Stomach smooth muscle (tissue), 2 donors: ENCODE results near the gene SLC24A4.

Experiments used
- H3K27ac ChIP-seq: one replicate; pipeline ENCODE4 v1.7.0; 2013; ENCODE audit warnings: mild to moderate bottlenecking, low read length, inconsistent platforms
- H3K27me3 ChIP-seq, 2 donors: one replicate each; pipeline ENCODE4 v1.7.0; 2013; ENCODE audit warnings: low read length in 2 of 2; ENCODE audit not compliant: insufficient read depth in 2 of 2, control insufficient read depth in 1 of 2
- H3K36me3 ChIP-seq, 2 donors: one replicate each; pipeline ENCODE4 v1.7.0; 2013; ENCODE audit warnings: low read length in 2 of 2; ENCODE audit not compliant: control insufficient read depth in 2 of 2, insufficient read depth in 2 of 2
- H3K4me1 ChIP-seq: one replicate; pipeline ENCODE4 v1.7.0; 2013; ENCODE audit warnings: low read length; ENCODE audit not compliant: control insufficient read depth, insufficient read depth
- H3K4me3 ChIP-seq, 2 donors: one replicate each; pipeline ENCODE4 v1.7.0; 2013; ENCODE audit warnings: low read length in 2 of 2
- H3K9ac ChIP-seq, 2 donors: one replicate each; pipeline ENCODE4 v1.7.0; 2013; ENCODE audit warnings: low read length in 2 of 2, mild to moderate bottlenecking in 1 of 2
- H3K9me3 ChIP-seq, 2 donors: one replicate each; pipeline ENCODE4 v1.7.0; 2013; ENCODE audit warnings: low read length in 2 of 2; ENCODE audit not compliant: control insufficient read depth in 2 of 2
- donor health status: healthy.
- donor health status: Pancreatic carcinoma.

SLC24A4 gene

GRCh38 chr14:92465353-92466055 lies 142.5 kb downstream of the SLC24A4 start:
- no peak overlapping the region for H3K9ac ChIP-seq
- peaks cover 2% of the 10 kb centered on the region for H3K4me1 ChIP-seq
- H3K36me3 ChIP-seq = no peaks in the 10 kb centered on the region
- no peak overlapping the region for H3K4me3 ChIP-seq
- H3K27me3 ChIP-seq = no peaks in the 10 kb centered on the region
- no peak overlapping the region for H3K27ac ChIP-seq
- peaks cover 0 to 9% of the 10 kb centered on the region in 2 donors for H3K9me3 ChIP-seq

DNA sequence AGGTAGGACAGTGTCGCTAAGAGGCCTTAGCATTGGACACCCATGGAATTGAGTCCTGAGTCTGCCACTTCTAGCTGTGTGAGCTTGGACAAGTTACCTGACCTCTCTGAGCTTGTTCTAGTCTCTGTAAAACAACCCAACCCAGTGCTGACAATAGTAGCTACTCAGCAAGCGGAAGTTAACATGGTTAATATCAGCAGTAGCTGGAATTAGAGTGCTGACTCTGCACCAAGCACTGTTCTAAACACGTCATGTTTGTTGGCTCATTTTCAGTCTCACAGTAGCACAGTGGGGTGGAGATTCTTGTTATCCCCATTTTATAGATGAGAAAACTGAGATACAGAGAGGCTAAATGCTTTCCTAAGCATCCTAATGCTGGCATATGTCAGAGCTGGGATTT lies 143.1 kb downstream of the SLC24A4 start:
- Histone ChIP-seq H3K27me3 (no peaks in the 10 kb centered on the region), H3K9me3 (peaks cover 0 to 9% of the 10 kb centered on the region in 2 donors), H3K27ac (no peak overlapping the region), H3K4me3 (no peak overlapping the region), H3K4me1 (peaks cover 2% of the 10 kb centered on the region), H3K9ac (no peak overlapping the region), H3K36me3 (no peaks in the 10 kb centered on the region)

DNA sequence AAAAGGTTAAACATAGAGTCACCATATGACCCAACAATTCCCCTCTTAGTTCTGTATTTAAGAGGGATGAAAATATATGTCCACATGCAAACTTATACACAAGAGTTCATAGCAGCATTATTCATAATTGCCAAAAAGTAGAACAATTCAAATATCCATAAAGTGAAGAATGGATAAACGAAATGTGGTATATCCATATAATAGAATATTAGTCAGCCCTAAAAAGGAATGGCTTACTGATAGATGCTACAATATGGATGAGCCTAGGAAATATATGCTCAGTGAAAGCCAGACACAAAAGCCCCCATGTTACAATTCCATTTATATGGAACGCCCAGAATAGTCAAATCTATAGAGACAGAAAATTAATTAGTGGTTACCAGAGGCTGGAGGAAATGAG lies 146.6 kb downstream of the SLC24A4 start:
- H3K4me3 ChIP-seq = no peak overlapping the region
- peaks cover 0 to 9% of the 10 kb centered on the region in 2 donors for H3K9me3 ChIP-seq
- no peaks in the 10 kb centered on the region for H3K27me3 ChIP-seq
- no peak overlapping the region for H3K27ac ChIP-seq
- H3K9ac ChIP-seq = no peak overlapping the region
- no peaks in the 10 kb centered on the region for H3K36me3 ChIP-seq
- H3K4me1 ChIP-seq = no peaks in the 10 kb centered on the region

- Histone ChIP-seq H3K9ac (no peak overlapping the region), H3K27ac (no peak overlapping the region), H3K27me3 (no peaks in the 10 kb centered on the region), H3K4me1 (no peaks in the 10 kb centered on the region), H3K36me3 (no peaks in the 10 kb centered on the region), H3K4me3 (no peak overlapping the region), H3K9me3 (peaks cover 0 to 9% of the 10 kb centered on the region in 2 donors)
Observed at GRCh38 chr14:92470215-92470614, 147.2 kb downstream of the SLC24A4 start.

DNA sequence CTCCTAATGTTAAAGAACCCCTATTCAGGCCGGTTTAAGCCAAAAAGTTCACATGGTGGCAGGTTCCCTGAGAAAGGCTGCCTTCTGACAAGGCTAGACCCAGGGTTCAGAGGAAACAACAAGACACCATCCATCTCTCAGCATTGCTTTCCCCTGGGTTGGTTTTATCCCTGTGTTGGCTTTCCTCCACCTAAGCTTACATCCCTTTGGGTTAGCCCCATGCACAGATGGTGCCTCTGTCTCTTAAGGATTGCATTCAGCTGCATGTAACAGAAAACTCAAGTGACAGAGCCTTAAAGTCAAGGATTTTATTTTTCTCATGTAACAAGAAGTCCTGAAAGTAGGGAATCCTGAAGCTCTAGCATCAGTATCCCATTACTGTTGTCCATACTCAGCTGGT lies 147.8 kb downstream of the SLC24A4 start:
- no peak overlapping the region for H3K9ac ChIP-seq
- peaks cover 0 to 9% of the 10 kb centered on the region in 2 donors for H3K9me3 ChIP-seq
- H3K4me1 ChIP-seq = no peaks in the 10 kb centered on the region
- no peak overlapping the region for H3K27ac ChIP-seq
- H3K4me3 ChIP-seq = no peak overlapping the region
- no peaks in the 10 kb centered on the region for H3K36me3 ChIP-seq
- no peaks in the 10 kb centered on the region for H3K27me3 ChIP-seq

DNA sequence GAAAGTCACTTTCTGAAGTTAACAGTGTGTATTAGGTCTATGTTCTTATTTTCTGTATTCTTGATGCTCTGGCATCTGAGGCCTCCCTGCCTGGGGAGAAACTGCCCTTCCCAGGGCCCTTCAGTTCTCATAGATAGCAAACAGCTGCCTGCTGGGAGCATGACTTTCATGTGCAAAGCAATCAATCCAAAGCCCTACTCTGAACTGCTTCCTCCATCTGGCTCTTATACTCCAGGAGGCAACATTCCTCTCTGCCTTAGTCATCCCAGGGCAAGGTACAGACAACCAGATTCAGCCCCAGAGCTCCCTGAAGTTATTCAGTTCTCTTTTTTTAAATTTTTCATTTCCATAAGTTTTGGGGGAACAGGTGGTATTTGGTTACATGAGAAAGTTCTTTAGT lies 149.0 kb downstream of the SLC24A4 start:
- H3K27me3 ChIP-seq = no peaks in the 10 kb centered on the region
- H3K36me3 ChIP-seq = no peaks in the 10 kb centered on the region
- H3K4me1 ChIP-seq = no peaks in the 10 kb centered on the region
- no peak overlapping the region for H3K27ac ChIP-seq
- no peak overlapping the region for H3K9ac ChIP-seq
- peaks cover 0 to 7% of the 10 kb centered on the region in 2 donors for H3K9me3 ChIP-seq
- no peak overlapping the region for H3K4me3 ChIP-seq

GRCh38 chr14:92472860-92473259 lies 149.9 kb downstream of the SLC24A4 start:
- H3K9ac ChIP-seq = no peak overlapping the region
- H3K36me3 ChIP-seq = no peaks in the 10 kb centered on the region
- H3K9me3 ChIP-seq = no peaks in the 10 kb centered on the region
- H3K4me1 ChIP-seq = no peaks in the 10 kb centered on the region
- no peak overlapping the region for H3K27ac ChIP-seq
- H3K4me3 ChIP-seq = no peak overlapping the region
- H3K27me3 ChIP-seq = no peaks in the 10 kb centered on the region

DNA sequence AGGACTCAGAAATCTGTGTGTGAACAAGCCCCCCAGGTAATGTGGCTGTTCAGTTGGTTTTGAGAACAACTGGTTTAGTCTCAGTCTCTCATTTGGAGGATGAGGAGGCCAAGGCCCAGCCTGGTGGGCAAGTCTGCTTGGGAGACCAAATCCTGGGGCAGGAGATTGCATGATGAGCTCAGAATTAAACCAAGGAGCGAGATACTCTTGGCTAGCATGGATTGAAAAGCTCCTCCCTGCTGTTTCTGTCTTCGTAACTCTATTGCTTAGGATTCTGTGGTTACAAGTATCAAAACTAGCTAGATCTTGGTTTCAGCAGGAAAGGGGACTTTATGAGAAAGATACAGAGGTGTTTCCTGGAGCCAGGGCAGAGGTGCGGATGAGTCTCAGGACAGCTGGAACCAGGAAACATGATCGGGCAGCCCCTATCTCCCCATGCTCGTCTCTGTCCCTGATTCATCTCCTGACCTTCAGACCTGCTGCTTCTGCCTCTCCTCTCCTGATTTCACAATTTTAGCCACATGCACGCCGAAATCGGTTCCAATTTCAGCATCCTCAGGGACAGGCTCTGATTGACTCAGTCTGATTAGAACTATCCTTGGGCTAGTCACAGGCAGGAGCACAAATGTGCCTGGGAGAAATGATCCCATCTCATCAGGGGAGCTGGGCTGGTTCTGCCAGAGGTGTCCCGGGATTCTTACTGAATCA lies 150.4 kb downstream of the SLC24A4 start:
- Histone ChIP-seq H3K9me3 (no peaks in the 10 kb centered on the region), H3K4me1 (no peaks in the 10 kb centered on the region), H3K36me3 (no peaks in the 10 kb centered on the region), H3K27me3 (no peaks in the 10 kb centered on the region), H3K9ac (no peak overlapping the region), H3K27ac (no peak overlapping the region), H3K4me3 (no peak overlapping the region)

- Histone ChIP-seq H3K4me1 (no peaks in the 10 kb centered on the region), H3K9me3 (no peaks in the 10 kb centered on the region), H3K36me3 (no peaks in the 10 kb centered on the region), H3K27ac (no peak overlapping the region), H3K27me3 (no peaks in the 10 kb centered on the region), H3K9ac (no peak overlapping the region), H3K4me3 (no peak overlapping the region)
Observed at GRCh38 chr14:92473969-92474535, 151.1 kb downstream of the SLC24A4 start.

DNA sequence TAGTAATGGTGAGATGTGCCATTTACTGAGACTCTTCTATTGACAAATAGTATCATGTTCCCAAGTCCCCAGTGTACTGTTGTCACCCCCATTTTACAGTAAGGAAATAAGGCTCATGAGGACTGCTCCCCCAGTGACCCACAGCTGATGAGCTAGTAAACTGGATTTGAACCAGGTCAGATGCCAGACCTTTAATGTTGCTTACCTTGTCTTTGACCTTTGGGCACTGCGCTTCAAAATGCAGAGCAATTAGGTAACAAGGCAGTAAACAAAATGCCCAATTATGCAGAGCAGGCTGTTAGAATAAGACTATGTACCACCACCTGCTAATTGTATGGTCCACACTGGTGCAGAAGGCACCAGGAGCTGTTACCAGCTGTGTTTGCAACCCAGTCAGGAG lies 152.1 kb downstream of the SLC24A4 start:
- no peaks in the 10 kb centered on the region for H3K27me3 ChIP-seq
- H3K36me3 ChIP-seq = no peaks in the 10 kb centered on the region
- no peak overlapping the region for H3K27ac ChIP-seq
- H3K4me1 ChIP-seq = no peaks in the 10 kb centered on the region
- H3K9me3 ChIP-seq = no peaks in the 10 kb centered on the region
- H3K4me3 ChIP-seq = no peak overlapping the region
- no peak overlapping the region for H3K9ac ChIP-seq
